Activated naive CD4-positive, alpha-beta T cell (primary cell): Measurements from ENCODE around the gene KLF4.
"Not testable (repeated sequence)": the region's sequence is repeated elsewhere in the genome, so short reads cannot be mapped to it uniquely, and the experiment has no call there.

ENCODE experiments used
- DNase-seq, 4 experiments: peaks; one replicate each; lab custom pipeline; 2025; lab: John Stamatoyannopoulos, UW

Gene KLF4

GRCh38 chr9:107489687-107490605, at the start of gene KLF4:
Gene KLF4, minus strand, starts transcription at chr9:107489769. Its CDS starts 597 bp downstream, at chr9:107489172.
- peak in 2 of 4 experiments; percentile 13 to 23 for DNase-seq

DNA sequence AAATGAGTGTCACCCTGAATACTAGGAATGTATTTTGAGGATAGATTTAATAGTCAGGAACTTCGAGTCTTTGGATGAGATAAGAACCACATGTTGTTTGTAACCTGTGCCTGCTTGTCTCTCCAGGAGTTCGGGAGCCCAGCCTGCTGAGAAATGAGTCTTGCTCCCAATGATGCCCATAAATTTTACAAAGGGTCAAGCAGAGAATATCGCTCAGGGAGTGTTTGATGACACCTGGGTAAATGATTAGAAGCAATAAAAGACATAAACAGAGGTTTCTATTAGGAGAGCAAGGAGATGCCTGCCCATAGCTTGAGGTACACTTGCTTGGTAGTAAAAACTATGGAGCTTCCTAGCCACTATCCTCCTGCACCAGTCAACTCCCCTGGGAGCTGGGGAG, 46.9 kb upstream of the KLF4 start:
- no peak for DNase-seq

GRCh38 chr9:107534510-107535078, 45.0 kb upstream of the KLF4 start:
- DNase-seq = no peak

DNA sequence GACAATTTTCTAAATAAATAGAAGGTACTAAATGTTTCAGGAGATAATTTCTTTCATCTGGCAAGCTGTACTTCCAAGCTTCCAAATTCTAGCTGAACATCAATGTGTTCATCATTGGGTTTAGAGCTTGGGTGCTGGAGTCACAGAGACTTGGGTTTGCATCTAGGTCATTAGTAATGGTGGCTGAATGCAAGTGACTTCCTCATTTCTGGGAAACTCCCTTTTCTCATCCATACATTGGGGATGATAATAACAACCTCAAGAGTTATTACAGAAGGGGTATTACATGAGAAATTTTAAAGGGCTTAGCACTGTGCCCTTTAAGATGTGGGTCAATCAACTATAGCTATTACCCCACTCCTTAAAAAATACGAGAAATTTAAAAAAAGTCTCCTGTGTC, 41.1 kb upstream of the KLF4 start:
- DNase-seq = no peak

- no peak for DNase-seq
These were observed 39.1 kb upstream of the KLF4 start for GRCh38 chr9:107528686-107529085.

GRCh38 chr9:107523539-107523938, 34.0 kb upstream of the KLF4 start:
- DNase-seq = no peak

DNA sequence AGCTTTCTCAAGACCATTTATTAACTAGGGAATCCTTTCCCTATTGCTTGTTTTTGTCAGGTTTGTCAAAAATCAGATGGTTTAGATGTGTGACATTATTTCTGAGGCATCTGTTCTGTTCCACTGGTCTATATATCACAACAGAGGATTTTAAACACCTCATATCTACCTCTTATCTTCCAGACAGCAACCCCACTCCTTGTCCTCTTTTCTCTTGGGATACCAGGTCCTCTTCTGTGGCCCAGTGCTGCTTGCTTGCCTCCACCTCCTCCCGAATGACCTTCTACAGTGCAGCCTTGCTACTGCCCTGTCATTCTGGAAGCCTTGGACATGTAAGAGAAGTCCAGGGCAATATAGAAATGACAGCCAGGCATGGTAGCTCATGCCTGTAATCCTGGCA, 30.6 kb upstream of the KLF4 start:
- DNase-seq = no peak

DNA sequence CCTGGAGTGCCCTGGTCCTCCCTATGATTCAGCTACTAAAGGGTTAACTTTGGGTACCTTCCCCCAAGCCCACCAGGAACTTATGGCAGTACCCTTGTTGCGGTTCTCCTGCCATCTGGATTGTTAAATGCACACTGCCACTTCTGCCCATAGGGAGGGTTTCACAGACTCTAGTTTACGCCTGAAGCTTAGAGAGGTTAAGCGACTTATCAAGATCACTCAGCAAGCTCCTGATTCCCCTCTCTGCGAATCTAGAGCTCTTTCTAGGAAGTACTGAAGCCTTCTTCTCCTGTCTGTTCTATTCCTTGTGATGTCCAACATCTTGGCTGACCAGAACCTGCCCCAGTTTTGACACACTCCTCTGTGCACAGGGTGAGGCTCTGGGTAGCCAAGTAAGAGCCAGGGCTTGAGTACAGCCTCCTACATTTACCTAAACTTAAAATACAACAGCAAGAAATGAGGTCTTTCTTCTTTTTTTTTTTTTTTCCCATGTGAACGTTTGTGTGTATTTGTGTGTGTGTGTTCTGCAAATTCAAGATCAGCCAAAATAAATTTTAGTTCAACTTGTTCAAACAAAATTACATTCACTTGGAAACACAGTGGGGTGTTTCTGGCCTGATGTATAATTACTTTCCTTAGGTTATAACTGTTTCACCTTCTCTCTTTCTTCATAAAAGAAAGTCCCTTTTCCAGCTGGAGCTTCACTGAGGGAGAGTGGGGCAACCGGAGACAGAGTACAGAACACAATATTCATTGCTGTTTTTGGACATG, 28.7 kb upstream of the KLF4 start:
- DNase-seq = no peak

DNA sequence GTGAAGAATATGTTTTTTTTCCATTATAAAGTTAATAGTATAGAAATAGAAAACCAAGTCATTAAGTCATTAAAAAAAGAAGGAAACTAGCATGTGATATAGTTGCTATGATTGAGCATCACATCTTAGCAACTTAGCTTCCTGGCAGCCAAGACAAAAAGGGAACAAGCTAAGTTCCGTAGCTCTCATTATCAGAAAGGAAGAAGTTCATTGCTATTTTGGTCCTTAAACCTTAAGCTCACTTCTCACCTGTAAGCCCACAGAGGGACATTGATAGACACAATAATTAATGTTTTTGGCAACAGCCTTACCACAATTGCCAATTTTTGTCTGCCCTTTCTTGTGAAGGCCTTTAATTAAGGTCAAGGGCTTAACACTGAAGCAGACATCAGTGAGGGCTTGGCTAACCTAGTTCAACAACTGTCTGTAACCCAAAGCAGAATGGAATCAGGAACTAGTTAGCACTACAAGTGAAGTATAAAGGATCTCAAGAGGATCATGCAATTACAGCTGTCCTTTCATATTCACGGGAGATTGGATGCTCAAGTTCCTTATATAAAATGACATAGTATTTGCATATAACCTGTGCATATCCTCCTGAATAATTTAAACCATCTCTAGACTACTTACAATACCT, 24.0 kb upstream of the KLF4 start:
- DNase-seq = no peak

DNA sequence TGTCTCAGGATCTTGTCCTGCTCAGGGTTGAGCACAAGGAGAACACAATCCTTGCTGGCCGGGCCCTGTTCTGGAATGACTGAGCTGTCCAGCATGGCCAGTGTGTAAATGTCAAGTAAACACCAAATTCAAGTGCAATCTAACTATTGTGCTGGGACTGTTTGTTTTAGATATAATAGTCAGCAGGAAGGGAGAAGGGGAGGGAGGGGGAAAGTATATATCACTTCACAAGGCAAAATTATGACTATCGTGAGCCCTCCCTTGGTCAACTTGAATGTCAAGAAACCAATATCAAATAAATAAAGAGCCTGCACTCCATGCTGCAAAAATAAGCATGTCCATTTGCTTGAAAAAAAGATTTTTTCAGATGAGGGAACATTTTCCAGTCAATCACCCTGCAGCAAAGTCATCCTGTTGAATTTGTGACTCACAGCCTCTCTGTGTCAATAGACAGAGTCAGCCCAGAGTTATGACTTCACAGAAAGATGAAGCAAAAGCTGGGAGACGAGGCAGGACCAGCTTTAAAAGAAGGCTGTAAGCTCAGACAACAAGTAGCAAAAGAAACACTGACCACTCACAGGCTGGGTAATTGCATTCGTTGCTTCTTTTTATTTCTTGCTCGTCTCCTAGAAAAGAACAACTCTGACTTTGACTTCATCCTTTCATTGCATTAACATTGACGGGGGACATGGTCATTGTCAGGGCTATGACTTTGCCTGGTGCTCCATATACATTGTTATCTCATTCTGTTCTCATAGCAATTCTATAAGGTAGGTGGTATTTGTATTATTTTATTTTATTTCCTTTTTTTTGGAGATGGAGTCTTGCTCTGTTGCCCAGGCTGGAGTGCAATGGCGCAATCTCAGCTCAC, 15.3 kb upstream of the KLF4 start:
- DNase-seq = no peak

GRCh38 chr9:107502464-107502863, 12.9 kb upstream of the KLF4 start:
- no peak for DNase-seq

DNA sequence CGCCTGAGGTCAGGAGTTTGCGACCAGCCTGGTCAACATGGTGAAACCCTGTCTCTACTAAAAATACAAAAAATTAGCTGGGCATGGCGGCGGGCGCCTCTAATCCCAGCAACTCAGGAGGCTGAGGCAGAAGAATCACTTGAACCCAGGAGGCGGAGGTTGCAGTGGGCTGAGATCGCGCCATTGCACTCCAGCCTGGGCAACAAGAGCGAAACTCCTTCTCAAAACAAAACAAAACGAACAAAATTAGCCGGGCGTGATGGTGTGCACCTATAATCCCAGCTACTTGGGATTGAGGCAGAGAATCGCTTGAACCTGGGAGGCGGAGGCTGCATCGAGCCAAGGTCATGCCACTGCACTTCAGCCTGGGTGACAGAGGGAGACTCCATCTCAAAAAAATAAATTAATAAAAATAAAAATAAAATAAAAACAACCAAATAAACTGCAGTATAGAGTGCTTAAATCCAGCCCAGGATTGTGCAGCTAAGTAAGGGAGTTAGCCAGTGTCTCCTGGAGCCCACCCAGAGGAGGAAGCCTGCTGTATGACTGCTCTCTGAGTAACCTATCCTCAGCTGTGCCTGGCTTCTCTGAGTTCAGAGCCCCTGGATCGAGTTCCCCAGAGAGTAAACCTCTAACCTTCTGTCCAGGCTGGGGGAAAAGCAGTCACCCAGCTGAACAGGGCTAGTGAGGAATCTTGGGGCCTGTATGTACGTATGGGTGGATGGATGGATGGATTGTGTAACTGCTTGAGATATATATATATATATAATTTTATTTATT, 11.0 kb upstream of the KLF4 start:
- not testable (repeated sequence) for DNase-seq

DNA sequence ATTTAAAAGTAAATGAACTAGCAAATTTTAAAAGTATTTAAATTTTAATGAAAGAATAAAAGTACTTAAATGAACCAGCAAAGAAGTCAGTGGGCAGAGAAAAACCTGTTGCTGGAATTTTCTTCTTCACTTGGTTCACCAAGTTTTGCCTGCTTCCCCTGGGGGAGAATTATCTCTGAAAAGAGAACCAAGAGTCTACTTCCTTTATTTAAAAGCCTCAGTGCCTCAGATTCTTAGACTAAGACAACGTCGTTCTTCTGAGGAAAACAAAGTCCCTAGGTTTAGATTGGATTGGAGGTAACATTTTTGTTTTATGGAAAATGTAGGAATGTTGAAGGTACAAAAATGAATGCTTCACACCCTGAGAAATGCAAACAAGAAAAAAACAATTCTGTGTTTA, 7.4 kb upstream of the KLF4 start:
- DNase-seq = no peak

GRCh38 chr9:107492381-107492970, 2.9 kb upstream of the KLF4 start:
- no peak for DNase-seq

DNA sequence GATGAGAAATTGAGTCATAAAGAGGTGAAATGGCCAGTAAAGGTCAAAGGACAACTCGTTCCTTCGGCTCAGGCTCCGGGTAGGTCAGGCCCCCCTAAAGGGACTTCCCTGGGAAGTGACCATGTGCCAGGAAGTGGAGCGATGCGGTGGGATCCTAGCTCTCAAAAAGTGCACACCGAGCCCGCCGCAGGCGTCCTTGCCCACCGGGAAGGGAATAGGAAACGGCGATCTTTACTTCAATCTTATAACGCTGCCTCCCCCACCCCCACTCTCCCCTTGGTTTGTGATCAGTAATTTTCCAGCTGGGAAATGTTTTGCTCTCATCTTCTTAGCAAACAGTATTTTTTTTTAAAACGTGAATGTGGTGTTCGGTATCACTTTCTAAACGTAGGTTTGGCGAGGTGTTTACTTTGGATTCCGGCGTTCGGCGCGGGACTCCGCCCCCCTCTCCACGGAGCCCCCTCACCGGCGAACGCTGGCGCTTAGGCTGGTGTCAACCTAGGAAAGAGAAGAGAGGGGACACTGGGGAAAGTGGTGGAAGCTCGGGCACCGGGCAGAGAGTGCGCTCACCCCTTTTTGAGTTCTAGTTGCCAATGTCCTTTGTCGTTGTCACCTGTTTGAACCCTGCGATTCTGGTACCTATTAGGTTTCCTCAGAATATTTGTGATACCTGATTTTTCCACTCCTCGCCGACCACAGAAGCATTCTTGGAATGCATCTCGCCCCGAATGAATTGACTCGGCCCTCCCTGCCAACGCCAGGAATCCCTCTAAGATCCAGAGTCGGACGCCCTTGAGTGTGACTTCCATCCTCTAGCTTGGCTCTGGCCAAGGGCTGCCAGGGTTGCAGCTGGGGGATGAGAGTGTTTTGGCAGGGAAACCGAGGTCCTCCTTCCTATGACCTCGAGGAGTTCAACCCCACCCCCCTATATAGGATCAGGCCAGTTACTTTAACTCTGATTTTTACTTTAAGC, 1.8 kb upstream of the KLF4 start:
- DNase-seq = no peak

GRCh38 chr9:107490606-107490970, 1.0 kb upstream of the KLF4 start:
- not testable (repeated sequence) for DNase-seq

DNA sequence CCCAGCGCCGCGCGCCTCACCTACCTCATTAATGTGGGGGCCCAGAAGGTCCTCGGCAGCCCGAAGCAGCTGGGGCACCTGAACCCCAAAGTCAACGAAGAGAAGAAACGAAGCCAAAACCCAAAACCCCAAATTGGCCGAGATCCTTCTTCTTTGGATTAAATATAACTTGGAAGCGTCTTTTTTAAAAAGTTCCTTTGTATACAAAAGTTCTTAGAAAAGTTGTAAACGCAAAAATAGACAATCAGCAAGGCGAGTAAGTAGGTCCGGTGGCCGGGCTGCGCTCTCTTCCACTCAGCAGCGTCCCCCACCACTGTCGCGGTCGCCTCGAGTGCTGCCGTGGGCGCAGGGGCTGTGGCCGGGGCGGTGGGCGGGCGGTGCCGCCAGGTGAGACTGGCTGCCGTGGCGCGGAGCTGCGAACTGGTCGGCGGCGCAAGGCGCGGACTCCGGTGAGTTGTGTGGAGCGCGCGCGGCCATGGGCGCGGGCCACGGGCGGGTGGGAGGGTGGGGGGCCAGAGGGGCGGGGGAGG, 360 bp downstream of the KLF4 start:
- DNase-seq = no peak

DNA sequence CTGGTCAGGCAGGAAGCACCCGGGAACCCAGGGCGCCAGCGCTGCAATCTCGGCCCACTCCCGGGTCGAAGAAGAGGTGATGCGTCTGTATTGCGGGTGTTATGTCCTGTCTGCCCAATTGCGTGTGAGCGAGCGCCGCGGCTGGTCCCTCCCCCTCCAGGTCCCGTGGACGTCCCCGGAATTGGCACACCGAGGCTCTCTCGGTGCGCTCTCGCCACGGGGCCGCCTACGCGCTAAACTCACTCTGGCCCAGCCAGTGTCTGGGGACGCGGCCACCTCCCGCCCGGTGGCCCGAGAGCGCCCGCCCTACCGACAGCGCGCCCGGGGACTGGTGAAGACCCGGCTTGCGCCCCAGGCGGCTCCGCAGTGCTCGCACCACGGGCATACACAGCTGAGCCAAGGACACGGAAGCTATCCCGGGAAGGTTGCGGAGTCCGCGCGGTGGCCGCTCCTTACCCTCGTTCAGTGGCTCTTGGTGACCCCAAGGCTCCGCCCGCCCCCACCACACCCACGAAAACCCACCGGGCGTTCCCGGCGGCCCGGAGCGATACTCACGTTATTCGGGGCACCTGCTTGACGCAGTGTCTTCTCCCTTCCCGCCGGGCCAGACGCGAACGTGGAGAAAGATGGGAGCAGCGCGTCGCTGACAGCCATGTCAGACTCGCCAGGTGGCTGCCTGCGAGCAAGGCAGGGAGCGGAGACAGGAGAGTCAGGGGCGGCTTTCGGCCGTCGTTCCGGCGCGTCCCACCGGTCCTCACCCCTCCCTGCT, 1.0 kb downstream of the KLF4 start:
- DNase-seq = no peak
